ENCODE data around the gene SLBP.

Gene SLBP

DNA sequence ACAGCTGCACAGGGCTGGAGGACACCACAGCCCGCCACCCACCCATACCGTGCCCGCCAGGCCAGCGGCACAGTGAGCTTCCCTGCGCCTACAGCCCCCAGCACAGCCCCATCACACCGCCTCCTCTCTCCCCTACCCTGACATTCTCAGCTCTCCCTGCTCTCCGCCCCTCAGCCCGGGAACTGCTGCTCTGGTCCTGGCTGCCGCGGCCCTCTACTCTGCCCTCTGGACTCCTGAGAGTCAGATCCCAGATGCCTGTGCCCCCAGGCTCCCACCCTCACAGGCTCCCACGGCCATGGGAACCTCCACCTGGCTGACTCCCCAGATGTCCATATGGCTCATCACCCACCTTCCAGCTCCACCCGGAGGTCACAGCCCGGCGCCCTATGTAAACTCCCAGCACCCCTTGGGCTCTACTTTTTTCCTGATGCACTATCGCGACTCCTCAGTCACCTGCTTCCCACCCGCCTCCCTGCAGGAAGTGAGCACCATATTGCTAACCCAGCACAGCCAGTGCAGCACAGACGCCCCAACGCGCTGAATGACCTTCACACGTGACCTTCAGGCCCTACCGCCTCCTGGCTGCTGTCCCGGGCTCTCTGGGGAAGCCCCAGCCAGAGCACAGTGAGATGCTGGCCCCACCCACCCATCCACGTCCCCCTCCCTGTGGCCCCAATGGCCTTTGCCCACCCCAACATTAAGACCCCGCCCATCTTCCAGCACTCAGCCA is 51.0 kb downstream of the SLBP start:
- DNase-seq: no peak
- intact Hi-C loops (cut with DNase I): no loop called here

DNA sequence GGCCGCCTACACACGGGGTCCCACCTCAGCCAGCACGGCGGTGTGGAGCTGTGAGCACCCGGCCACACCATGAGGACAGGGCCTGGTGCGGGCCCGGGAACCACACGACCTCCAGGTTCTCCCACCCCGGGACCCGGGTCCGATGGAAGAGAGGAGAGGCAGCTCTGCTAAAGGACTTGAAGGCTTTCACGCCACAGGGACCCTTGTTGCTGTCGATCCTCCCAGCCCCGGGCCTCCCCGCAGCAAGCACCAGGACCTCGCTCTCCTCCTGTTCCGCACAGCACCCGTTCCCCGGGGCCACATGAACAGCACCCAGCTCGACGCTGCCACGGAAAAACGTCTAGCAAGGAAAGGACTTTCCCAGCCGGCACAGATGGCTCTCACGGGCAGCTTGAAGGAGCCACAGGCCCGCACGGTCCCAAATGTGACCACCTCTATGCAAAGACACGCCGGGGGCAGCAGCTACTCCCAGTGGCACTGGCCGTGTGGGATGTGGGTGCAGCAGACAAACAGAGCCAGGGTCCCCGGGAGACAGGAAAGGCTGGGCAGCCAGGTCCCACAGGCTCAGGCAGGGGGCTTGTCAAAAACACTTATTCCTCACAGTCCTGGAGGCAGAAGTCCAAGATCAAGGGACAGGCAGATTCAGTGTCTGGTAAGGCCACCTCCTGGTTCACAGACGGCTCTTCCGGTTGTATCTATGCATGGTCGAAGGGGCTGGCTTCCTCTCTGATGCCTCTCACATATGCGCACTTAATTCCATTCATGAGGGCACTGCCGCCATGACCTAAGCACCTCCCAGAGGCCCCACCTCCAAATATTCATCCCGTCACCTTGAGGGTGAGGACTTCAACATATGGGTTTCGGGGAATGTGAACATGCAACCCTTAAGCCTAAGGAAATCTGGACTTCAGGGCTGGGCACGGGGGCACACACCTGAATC is 52.7 kb downstream of the SLBP start:
- intact Hi-C loops (cut with DNase I): no loop called here
- no peak for DNase-seq

DNA sequence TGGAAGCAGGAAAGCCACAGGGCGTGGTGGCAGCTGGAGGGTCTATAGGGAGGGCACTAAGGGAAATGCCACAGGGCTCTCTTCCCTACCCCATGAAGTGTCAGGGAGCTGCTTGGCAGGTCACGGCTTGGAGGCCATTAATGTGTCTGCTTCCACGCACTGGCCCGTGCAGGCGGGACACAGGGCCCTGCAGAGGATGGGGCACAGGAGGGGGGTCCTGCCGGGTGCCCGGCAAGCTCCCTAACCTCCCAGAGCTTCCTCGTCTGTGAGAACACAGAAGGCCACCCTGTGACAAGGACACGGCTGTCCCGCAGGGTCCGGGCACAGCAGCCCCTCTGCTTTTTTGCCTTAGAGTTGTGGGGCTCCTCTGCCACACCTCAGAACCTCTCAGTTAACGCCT is 53.5 kb downstream of the SLBP start:
- intact Hi-C loops (cut with DNase I): no loop called here
- DNase-seq: no peak

DNA sequence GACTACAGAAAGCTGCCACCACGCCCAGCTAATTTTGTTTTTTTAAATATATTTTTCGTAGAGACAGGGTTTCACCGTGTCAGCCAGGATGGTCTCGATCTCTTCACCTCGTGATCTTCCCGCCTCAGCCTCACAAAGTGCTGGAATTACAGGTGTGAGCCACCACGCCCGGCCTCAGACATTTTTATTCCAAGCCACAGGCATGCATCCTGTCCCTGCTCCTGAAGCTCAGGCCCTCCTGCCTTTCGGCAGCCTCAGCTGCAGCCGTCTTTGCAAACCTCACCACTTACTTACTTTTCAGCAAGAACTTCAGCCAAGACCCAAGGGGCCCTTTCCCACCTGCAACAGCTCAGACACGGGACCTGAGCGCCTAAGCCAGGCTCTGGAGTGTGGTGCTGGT is 54.0 kb downstream of the SLBP start:
- intact Hi-C loops (cut with DNase I): no loop called here
- DNase-seq: no peak

DNA sequence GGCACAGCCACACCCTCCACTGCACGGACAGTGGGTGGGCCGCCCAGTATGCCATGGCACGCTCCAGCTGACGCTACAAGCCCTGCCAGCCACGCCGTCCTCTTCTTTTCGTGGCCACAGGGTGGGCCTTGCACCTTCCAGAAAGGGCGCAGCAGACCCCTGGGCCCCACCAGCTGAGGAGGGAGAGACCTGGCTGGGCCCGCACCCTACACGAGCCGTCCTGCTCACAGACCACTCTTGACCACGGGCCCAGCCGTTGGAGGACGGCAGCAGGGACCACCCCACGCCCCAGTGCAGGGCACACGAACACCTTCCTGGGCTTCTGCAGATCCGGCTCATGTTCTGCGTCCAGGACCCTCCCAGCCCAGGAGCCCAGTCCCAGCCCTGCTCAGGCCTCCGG is 55.1 kb downstream of the SLBP start:
- intact Hi-C loops (cut with DNase I): no loop called here
- no peak for DNase-seq

DNA sequence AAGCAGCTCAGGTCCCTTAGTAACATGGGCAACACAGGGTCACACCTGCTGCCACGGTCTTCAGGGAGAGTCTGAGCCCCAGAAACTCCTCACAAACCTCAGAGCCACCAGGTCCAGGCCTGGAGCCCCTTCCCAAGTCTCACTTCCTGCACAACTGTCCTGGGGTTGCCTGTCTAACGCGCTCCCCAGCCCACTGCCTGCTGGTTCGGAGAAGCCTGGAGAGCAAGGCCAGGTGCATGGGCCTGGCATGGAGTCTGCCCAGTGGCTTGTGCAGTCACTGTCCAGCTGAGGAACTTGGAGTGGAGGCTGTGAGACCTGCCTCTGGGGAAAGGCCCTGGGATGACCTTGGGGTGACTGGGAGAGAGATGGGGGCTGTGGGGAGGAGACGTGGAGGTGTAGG is 56.0 kb downstream of the SLBP start:
- intact Hi-C loops (cut with DNase I): no loop called here
- DNase-seq: no peak

DNA sequence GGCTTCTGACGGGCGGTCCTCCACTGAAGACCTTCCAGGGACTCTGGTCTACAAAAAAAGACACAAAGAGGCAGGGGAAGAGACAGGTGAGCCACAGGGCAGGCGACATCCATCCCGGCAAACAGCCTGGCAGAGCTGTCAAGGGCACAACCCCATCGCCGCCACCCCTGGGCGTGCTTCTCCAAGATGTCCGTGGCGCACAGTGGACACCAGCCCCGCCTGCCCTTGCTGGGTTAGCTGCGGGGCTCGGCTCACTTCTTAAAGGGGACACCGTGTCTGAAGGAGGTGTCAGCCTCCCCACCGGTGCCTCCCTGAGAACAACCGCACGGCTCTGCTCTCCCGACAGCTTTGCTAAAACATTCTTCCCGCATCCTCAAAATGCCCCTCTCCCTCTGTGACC is 56.4 kb downstream of the SLBP start:
- intact Hi-C loops (cut with DNase I): no loop called here
- DNase-seq: no peak

DNA sequence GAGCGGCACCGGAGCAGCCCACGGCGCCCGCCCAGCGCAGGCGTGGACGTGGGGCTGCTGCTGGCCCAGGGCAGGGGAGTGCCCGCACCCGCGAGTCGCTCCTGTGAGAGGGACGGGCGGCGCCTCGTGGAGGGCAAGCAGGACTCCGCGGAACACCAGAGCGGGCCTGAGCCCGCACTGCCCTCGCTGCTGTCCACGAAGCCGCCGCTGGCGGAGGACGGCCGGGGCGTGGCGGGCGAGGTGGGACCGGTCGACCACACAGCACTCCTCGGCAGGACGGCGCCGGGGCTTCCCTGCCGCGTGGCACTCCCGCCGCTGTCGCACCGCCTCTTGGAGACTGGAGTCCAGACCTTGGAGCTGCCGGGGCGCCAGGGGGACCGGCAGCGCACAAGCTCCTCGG is 57.0 kb downstream of the SLBP start:
- no peak for DNase-seq
- intact Hi-C loops (cut with DNase I): no loop called here

DNA sequence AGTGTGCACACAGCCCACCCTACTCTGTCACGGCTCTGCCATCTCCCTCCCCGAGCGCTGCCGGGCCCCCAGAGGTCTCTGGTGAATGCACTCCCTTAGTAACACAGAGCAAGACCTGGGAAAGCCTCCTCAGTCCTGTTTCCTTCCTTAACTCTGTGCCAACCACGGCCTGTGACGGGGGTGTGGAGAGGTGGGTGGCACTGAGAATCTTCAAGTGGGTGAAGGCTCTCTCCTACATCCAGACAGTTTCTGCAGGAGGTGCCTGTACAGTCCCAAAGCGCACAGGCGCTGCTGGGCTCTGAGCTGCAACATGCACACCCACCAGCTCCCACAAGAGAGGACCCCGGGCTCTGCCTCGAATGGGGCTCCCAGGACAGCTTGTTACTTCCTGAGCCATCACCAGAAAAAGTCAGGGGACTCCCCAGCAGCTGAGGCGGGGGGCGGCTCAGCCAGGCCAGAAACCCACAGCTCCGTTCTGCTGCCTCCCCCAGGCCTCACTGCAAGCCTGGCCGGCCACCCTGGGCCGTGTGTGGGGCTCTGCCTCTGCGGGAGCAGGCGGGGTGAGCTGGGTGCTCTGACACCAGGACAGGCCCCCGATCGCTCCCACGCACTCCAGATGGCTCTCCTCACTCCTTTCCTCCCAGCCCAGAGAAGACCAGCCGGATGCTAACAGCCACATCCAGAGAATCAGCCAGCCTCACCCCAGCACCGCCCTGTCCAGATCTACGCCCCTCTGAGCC is 57.7 kb downstream of the SLBP start:
- intact Hi-C loops (cut with DNase I): no loop called here
- DNase-seq: no peak

DNA sequence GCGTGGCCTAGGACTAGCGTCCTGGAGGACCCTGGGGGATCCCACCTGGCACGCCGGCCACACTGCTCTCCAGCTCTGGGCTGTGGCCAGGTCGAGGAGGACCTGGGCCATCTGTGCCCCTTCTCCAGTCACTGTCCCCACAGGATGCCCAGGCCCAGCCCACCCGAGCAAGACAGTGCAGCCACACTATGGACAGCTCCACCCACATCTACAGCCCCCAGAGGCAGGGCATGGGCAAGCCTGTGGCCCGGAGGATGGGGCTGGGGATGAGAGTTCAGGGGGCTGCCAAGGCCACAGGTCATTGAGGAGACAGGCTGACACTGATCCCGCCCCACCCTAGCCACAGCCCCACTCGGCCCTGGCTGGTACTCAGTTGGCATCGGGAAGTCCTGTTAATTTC is 58.3 kb downstream of the SLBP start:
- intact Hi-C loops (cut with DNase I): no loop called here
- no peak for DNase-seq

DNA sequence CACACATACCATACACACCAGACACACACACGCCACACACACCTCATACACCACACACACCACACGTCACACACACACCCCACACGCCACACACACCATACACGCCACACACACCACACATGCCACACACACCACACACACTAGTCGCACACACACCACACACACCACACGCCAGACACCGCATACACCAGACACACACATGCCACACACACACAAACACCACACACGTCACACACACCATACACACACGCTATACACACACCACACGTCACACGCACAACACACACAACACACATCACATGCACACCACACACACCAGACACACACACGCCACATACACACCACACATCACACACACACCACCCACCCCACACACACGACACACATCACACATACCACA is 60.0 kb downstream of the SLBP start:
- no peak for DNase-seq
- intact Hi-C loops (cut with DNase I): no loop called here

DNA sequence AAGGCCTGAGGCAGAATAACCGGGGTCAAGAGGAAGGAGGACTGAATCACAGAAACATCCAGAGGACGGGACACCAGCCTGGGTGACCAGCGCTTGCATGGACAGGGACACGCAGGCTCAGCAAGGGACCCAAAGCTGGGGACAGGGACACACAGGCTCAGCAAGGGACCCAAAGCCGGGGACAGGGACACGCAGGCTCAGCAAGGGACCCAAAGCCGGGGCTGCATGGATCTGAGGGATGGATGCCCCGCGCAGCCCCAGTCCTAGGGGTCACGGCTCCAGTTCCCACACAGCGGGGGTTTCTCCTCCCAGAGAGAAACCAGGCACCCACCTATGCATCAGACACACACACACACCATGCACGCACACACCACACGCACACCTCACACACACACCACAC is 60.5 kb downstream of the SLBP start:
- no peak for DNase-seq
- intact Hi-C loops (cut with DNase I): no loop called here

DNA sequence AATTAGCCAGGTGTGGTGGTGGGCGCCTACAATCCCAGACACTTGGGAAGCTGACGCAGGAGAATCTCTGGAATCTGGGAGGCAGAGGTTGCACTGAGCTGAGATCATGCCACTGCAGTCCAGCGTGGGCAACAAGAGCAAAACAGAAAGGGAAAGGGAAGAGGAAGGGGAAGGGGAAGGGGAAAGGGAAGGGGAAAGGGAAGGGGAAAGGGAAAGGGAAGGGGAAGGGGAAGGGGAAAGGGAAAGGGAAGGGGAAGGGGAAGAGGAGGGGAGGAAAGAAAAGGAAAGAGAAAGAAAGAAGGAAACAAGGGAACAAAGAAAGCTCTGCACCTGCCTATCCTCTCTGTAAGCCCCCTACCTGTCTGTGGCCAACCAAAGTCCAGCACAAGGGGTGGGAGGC is 63.2 kb downstream of the SLBP start:
- DNase-seq: no peak
- intact Hi-C loops (cut with DNase I): no loop called here

DNA sequence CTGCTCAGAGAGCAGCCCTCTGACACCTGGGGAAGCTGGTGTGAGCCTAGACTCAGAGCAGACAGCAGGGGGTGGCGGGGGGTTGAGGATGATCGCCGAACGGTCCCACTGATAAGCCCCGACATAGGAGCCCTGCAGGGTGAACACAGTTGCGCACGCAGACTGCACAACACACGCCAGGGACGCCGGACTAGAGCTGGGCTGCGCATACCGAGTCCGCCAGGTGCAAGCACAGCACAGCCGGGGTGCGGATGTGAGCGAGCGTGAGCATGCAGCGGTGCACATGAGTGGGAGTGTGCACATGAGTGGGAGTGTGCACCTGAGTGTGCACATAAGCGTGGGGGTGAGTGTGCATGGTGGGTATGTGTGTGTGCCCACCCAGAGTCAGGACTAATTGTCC is 64.7 kb downstream of the SLBP start:
- DNase-seq: peak in 1 of 10 donors; percentile 87
- intact Hi-C loops (cut with DNase I): no loop called here

DNA sequence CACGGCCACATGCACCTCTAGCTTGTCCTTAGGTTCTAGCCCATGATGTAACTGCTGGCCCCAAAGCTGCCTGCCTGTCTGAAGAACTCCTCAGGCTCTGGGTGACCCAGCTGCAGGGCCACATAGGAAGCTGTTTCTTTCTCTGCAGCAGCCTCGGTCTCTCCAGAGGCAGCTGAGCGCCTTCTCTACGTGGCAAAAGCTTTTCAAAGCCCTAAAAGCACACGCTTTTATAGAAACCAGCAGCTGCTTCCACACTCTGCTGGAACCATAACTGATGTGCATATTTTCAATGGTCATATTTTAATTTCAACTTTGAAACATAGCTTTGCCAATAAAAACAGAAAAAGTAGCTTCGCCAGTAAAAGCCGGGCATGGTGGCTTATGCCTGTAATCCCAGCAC is 65.4 kb downstream of the SLBP start:
- intact Hi-C loops (cut with DNase I): no loop called here
- DNase-seq: no peak

DNA sequence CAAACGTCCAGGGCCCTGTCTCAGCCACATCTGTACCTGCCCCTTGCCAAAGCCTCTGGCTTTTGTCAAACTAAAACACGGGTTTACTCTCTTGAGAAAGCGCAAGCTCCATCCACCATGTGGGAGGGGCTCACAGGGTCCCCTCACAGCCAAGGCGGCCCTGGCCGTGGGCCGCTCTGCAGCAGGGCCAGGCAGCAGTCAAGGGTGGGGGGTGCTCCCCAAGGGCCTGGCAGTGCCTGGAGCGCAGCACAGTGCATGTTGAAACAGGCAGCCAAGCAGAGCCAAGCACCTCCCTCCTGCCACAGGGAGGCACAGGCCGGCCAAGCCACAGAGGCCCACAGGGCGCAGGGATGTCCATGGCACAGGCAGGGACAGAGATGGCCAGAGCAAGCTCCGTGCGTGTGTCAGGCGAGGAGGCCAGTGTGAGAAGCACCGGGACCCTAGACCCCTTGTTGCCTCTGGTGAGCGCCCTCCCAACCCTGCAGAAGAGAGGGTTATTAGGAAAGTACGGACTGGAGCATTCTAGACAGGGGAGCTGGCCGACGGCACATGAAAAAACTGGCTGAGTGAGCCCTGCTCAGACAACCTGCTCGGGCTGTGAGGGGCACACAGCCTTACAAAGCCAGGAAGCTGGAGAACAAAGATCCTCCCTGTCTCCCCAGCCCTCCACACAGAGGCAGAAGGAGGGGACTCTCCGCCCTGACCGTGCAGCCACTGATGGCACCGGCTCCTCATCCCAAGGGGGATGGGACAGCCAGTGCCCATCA is 67.0 kb downstream of the SLBP start:
- DNase-seq: peak; percentile 64 to 97 (median 80)
- intact Hi-C loops (cut with DNase I): no loop called here

DNA sequence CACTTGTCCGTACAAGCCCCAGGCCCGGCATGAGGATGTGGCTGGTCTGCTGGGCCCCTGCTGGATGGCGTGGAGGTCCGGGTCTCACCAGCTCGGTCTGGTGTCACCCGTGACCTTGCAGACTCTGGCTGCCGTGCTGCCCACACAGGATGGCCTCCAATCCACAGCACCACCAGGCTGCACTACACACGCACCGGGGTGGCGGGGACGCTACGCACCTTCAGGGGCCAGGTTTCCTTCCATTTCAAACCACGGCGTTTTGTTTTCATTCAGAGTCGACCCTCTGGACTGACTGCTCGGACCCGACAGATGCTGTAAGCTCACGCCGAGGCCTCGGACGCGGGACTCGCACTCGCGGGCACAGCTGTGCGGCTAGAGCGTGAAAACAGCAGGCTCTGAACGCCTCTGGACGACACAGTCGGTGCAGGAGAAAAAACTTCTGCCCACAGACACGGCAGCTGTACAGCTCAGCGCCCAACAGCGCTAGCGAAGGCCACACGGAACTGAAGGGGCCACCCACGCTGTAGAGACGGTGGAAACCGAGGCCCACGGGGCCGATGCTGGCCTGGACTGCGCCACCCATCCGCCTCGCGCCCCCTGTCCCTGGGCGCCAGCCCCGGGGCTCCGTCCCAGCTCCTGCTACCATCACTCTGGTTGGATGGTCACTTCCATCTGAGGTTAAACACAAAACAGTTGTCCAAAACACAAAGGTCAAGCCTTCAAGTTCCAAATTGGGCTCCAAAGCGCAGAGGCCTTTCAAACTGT is 68.0 kb downstream of the SLBP start:
- intact Hi-C loops (cut with DNase I): no loop called here

More for the DNA sequence above, 68.0 kb downstream of the SLBP start:
- peak in 1 of 10 donors; percentile 84 for DNase-seq

Measured in posterior cingulate gyrus (tissue), 11 donors.